Measurements from ENCODE around the gene GOLGA6B. TPM values are rescaled to one million over a fixed set of nuclear protein-coding genes. Genes with fewer than 3 reads are reported as not detected.
"Not testable (repeated sequence)": the region's sequence is repeated elsewhere in the genome, so short reads cannot be mapped to it uniquely, and the experiment has no call there.

Gene GOLGA6B
- total RNA-seq, 2 donors from 2014 or later: 0.18 TPM; not detected in 1

DNA sequence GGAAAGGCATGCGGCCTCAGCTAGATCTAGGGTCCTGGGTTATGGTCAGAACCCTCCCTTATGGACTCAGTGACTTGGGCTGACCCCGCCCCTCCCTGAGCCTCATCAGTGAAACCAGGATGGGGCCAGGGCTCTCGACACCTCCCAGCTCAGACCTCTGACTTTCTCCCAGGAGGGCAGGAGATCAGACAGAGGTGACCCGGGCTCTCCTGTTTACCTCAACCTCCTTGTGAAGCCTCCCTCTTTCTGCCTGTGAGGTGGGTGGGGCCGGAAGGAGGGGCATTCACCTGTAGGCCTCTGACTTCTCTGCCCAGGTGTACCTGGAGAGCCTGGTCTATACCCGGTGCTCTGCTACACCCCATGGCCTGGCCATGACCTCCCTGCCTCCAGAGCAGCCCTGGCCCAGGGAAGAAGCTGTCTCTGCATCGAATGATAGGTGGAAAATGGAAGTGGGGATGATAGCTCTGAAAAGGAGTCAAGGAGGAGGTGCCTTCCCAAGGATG lies 25.4 kb upstream of the GOLGA6B start:
- H3K27ac Mint-ChIP-seq; ATAC-seq; H3K27me3 Mint-ChIP-seq; H3K36me3 Mint-ChIP-seq (ENCODE audit: low read depth); H3K9me3 ChIP-seq (ENCODE audit: control insufficient read depth, low read length, poor library complexity, severe bottlenecking); DNase-seq; H3K4me3 Mint-ChIP-seq; H3K4me1 Mint-ChIP-seq: not testable (repeated sequence)

DNA sequence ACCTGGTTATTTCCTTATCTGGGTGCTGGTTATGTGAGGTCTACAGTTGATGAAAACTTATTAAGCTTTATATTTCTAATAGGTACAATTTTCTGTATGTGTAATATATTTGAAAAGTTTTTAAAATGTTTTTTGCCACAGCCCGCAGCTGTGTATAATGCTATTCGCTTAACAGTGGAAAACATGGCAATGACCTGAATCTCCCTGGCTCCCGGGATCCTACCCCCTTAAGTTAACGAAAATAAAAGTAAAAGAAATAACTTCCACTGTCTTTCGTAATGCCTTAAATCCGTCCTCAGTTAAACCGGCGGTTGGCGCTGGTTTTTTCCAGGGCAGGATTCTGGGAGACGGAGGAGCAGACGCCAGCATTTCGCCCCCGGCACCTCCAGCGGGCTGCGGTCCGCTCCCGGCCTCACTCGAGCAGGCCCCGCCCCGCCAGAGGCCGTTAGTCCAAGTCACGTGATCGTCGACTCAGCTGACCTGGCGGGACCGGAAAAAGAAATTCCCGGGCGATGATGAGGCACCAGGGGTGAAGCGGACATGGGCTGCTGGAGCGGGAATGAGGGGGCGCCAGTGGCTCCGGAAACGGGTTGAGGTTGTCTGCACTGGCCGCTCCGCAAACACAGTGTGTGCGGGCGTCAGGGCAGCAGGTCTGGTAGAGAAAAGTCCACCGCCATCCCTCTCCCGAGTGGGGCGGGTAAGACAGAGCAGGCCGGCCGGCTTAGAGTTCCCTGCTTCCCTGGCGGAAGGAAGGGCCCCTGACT lies 17.8 kb upstream of the GOLGA6B start:
- DNase-seq (peak; percentile 21 to 43 (median 41)), ATAC-seq (peak; percentile 73)
- not testable (repeated sequence) for H3K4me1 Mint-ChIP-seq; H3K27me3 Mint-ChIP-seq; H3K36me3 Mint-ChIP-seq (ENCODE audit: low read depth); H3K9me3 ChIP-seq (ENCODE audit: control insufficient read depth, low read length, poor library complexity, severe bottlenecking)
- Mint-ChIP-seq H3K4me3 (peak overlapping the region; percentile 81), H3K27ac (peak overlapping the region; percentile 49)

DNA sequence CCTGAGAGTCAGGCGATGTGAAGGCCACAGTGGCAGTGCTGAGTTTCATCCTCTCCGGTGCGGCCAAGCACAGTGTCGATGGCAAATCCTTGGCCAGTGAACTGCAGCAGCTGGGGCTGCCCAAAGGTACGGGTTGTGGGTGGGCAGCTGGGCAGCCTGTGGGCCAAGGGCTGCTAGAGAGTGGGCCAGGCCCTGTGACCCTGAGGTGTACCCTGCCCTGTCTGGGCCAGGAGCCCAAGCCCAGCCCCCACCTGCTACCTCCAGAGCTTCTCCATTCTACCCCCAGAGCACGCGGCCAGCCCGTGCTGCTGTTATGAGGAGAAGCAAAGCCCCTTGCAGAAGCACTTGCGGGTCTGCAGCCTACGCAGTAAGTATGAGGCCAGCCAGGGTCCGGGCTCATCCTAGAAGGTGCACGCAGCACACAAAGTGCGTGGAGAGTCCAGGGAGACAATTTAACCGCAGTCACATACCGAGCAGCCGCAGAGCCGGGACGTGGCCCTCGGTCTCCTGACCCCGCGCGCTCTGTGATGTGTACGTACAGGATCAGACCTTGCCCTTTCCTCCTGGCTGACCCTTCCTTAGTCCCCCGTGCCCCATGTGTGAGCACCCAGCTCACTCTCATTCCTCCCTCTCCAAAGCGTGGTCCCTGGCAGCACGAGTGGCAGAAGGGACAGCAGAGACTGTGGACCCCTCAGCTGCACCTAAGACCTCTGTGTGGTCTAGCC lies 14.6 kb upstream of the GOLGA6B start:
- not testable (repeated sequence) for H3K4me1 Mint-ChIP-seq; DNase-seq; H3K9me3 ChIP-seq (ENCODE audit: control insufficient read depth, low read length, poor library complexity, severe bottlenecking); H3K36me3 Mint-ChIP-seq (ENCODE audit: low read depth); ATAC-seq; H3K27me3 Mint-ChIP-seq; H3K4me3 Mint-ChIP-seq; H3K27ac Mint-ChIP-seq

- not testable (repeated sequence) for H3K27me3 Mint-ChIP-seq; H3K9me3 ChIP-seq (ENCODE audit: control insufficient read depth, low read length, poor library complexity, severe bottlenecking); ATAC-seq; H3K27ac Mint-ChIP-seq; H3K36me3 Mint-ChIP-seq (ENCODE audit: low read depth); H3K4me1 Mint-ChIP-seq; DNase-seq; H3K4me3 Mint-ChIP-seq
Observed at GRCh38 chr15:72642271-72642670, 12.2 kb upstream of the GOLGA6B start.

- H3K27me3 Mint-ChIP-seq; ATAC-seq; H3K36me3 Mint-ChIP-seq (ENCODE audit: low read depth); DNase-seq; H3K4me1 Mint-ChIP-seq; H3K4me3 Mint-ChIP-seq; H3K9me3 ChIP-seq (ENCODE audit: control insufficient read depth, low read length, poor library complexity, severe bottlenecking); H3K27ac Mint-ChIP-seq: not testable (repeated sequence)
Observed at GRCh38 chr15:72648631-72649253, 5.8 kb upstream of the GOLGA6B start.

- H3K4me3 Mint-ChIP-seq; H3K27ac Mint-ChIP-seq; ATAC-seq; H3K9me3 ChIP-seq (ENCODE audit: control insufficient read depth, low read length, poor library complexity, severe bottlenecking); DNase-seq; H3K27me3 Mint-ChIP-seq; H3K36me3 Mint-ChIP-seq (ENCODE audit: low read depth); H3K4me1 Mint-ChIP-seq: not testable (repeated sequence)
Observed at GRCh38 chr15:72656014-72656413, 1.5 kb downstream of the GOLGA6B start.

DNA sequence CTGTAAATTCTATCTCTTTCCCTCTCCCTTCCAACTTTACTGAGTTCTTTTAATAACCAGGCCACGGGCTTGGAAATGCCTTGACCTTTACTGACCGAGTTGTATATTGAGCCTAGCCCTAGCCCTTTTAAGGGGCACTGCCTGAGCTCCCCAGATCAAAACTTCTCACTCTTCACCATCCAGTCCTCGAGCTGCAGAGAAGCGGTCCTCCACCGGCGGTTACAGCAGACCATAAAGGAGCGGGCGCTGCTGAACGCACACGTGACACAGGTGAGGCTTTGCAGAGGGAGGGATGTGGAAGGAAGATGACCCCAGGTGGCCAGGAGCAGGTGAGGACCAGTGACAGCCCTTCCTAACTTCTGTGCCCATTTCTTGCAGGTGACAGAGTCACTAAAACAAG lies 6.6 kb downstream of the GOLGA6B start:
- not testable (repeated sequence) for H3K27ac Mint-ChIP-seq

GRCh38 chr15:72663931-72664330 lies 9.4 kb downstream of the GOLGA6B start:
- DNase-seq; H3K27me3 Mint-ChIP-seq; H3K9me3 ChIP-seq (ENCODE audit: control insufficient read depth, low read length, poor library complexity, severe bottlenecking); H3K27ac Mint-ChIP-seq; H3K4me1 Mint-ChIP-seq; ATAC-seq; H3K4me3 Mint-ChIP-seq; H3K36me3 Mint-ChIP-seq (ENCODE audit: low read depth): not testable (repeated sequence)

More for the DNA sequence above, 6.6 kb downstream of the GOLGA6B start:
- ATAC-seq; H3K4me1 Mint-ChIP-seq; H3K4me3 Mint-ChIP-seq; H3K36me3 Mint-ChIP-seq (ENCODE audit: low read depth); H3K27me3 Mint-ChIP-seq; DNase-seq; H3K9me3 ChIP-seq (ENCODE audit: control insufficient read depth, low read length, poor library complexity, severe bottlenecking): not testable (repeated sequence)

- not testable (repeated sequence) for DNase-seq; H3K4me1 Mint-ChIP-seq; ATAC-seq; H3K4me3 Mint-ChIP-seq; H3K36me3 Mint-ChIP-seq (ENCODE audit: low read depth); H3K27ac Mint-ChIP-seq; H3K27me3 Mint-ChIP-seq; H3K9me3 ChIP-seq (ENCODE audit: control insufficient read depth, low read length, poor library complexity, severe bottlenecking)
Observed at GRCh38 chr15:72665706-72666105, 11.2 kb downstream of the GOLGA6B start.

- not testable (repeated sequence) for H3K27ac Mint-ChIP-seq; DNase-seq; ATAC-seq; H3K4me3 Mint-ChIP-seq; H3K9me3 ChIP-seq (ENCODE audit: control insufficient read depth, low read length, poor library complexity, severe bottlenecking); H3K36me3 Mint-ChIP-seq (ENCODE audit: low read depth); H3K4me1 Mint-ChIP-seq
- H3K27me3 Mint-ChIP-seq: peaks cover 12% of the 10 kb centered on the region
Observed at GRCh38 chr15:72669803-72670202, 15.3 kb downstream of the GOLGA6B start.

GRCh38 chr15:72670656-72671352 lies 16.3 kb downstream of the GOLGA6B start:
- DNase-seq (peak; percentile 53 to 61 (median 53)), ATAC-seq (peak; percentile 97)
- not testable (repeated sequence) for H3K36me3 Mint-ChIP-seq (ENCODE audit: low read depth); H3K9me3 ChIP-seq (ENCODE audit: control insufficient read depth, low read length, poor library complexity, severe bottlenecking); H3K27ac Mint-ChIP-seq; H3K4me1 Mint-ChIP-seq
- H3K27me3 Mint-ChIP-seq: peaks cover 17% of the 10 kb centered on the region
- peak overlapping the region; percentile 70 for H3K4me3 Mint-ChIP-seq

- H3K4me1 Mint-ChIP-seq: peaks cover 4% of the 10 kb centered on the region
- DNase-seq: no peak
- no peak overlapping the region for H3K27ac Mint-ChIP-seq
- H3K9me3 ChIP-seq (ENCODE audit: control insufficient read depth, low read length, poor library complexity, severe bottlenecking): no peaks in the 10 kb centered on the region
- no peak for ATAC-seq
- H3K27me3 Mint-ChIP-seq: peaks cover 19% of the 10 kb centered on the region
- no peaks in the 10 kb centered on the region for H3K36me3 Mint-ChIP-seq (ENCODE audit: low read depth)
- no peak overlapping the region for H3K4me3 Mint-ChIP-seq
Observed at GRCh38 chr15:72671525-72671924, 17.0 kb downstream of the GOLGA6B start.

DNA sequence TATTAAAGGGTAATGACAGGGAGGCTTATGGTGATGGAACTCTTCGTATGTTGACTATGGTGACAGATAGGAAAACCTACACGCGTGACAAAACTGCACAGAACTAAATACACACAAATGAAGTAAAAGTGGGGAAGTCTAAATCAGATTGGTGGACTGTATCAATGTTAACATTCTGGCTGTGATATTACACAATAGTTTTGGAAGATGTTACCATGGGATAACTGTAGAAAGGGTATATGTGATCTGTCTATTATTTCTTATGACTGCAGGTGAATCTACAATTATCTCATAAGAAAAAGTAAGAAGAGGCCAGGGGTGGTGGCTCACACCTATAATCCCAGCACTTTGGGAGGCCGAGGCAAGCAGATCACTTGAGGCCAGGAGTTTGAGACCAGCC lies 22.3 kb downstream of the GOLGA6B start:
- H3K4me3 Mint-ChIP-seq: no peak overlapping the region
- peaks cover 29% of the 10 kb centered on the region for H3K27me3 Mint-ChIP-seq
- ATAC-seq (no peak), DNase-seq (no peak)
- H3K9me3 ChIP-seq (ENCODE audit: control insufficient read depth, low read length, poor library complexity, severe bottlenecking): no peaks in the 10 kb centered on the region
- H3K36me3 Mint-ChIP-seq (ENCODE audit: low read depth): no peaks in the 10 kb centered on the region
- no peak overlapping the region for H3K27ac Mint-ChIP-seq
- H3K4me1 Mint-ChIP-seq: no peaks in the 10 kb centered on the region

Data from T-helper 17 cell (primary cell).